Esophagus squamous epithelium (tissue), 4 donors: ENCODE results near the gene MPC2.

Experiments used
- POLR2A ChIP-seq, 4 donors: fragments of 450-650 bp; IDR thresholded peaks; one replicate each; pipeline ENCODE4 v1.6.1; 2017; ENCODE audit warnings: antibody characterized with exemption in 4 of 4, mild to moderate bottlenecking in 4 of 4, moderate library complexity in 3 of 4
- TF ChIP-seq, protein P1 (sequence below), 6 experiments: fragments of 450-650 bp in 4 of 6; fragments of 200-600 bp in 2 of 6; sonication (generic) in 2 of 6; IDR thresholded peaks; one replicate each; pipeline ENCODE4 v1.5.1; 2016 to 2019; ENCODE audit warnings: antibody characterized with exemption in 6 of 6, mild to moderate bottlenecking in 4 of 6, moderate library complexity in 4 of 6

- TF ChIP-seq, protein P1, sequence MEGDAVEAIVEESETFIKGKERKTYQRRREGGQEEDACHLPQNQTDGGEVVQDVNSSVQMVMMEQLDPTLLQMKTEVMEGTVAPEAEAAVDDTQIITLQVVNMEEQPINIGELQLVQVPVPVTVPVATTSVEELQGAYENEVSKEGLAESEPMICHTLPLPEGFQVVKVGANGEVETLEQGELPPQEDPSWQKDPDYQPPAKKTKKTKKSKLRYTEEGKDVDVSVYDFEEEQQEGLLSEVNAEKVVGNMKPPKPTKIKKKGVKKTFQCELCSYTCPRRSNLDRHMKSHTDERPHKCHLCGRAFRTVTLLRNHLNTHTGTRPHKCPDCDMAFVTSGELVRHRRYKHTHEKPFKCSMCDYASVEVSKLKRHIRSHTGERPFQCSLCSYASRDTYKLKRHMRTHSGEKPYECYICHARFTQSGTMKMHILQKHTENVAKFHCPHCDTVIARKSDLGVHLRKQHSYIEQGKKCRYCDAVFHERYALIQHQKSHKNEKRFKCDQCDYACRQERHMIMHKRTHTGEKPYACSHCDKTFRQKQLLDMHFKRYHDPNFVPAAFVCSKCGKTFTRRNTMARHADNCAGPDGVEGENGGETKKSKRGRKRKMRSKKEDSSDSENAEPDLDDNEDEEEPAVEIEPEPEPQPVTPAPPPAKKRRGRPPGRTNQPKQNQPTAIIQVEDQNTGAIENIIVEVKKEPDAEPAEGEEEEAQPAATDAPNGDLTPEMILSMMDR (IDR thresholded peaks at IDR 0.05) = no peak
- TF ChIP-seq POLR2A (IDR thresholded peaks at IDR 0.05) = no peak
Measured at GRCh38 chr1:167957710-167958109, 20.8 kb upstream of the MPC2 start.
